Hepatocyte (in vitro differentiated cells): Measurements from ENCODE around the gene C4orf46. TPM values are rescaled to one million over a fixed set of nuclear protein-coding genes. Genes with fewer than 3 reads are reported as not detected.

Experiments
- DNase-seq: peaks from one replicate; pipeline ENCODE4 v3.0.0-alpha.2; 2016; ENCODE audit warnings: low spot score
- H2AFZ ChIP-seq: fragments of 200-600 bp; sonication (generic); 2 replicates; pipeline ENCODE4 v1.6.0; 2016; ENCODE audit warnings: antibody characterized with exemption, mild to moderate bottlenecking
- H3K27ac ChIP-seq: fragments of 200-600 bp; sonication (generic); 2 replicates; pipeline ENCODE4 v1.5.1; 2016; ENCODE audit warnings: mild to moderate bottlenecking
- H3K27me3 ChIP-seq: fragments of 200-600 bp; sonication (generic); 2 replicates; pipeline ENCODE4 v1.6.1; 2016
- H3K36me3 ChIP-seq: fragments of 200-600 bp; sonication (generic); replicated peaks from 2 replicates; pipeline ENCODE4 v1.5.1; 2016; ENCODE audit warnings: low read depth; ENCODE audit not compliant: insufficient read depth
- H3K4me1 ChIP-seq: fragments of 200-600 bp; sonication (generic); 2 replicates; pipeline ENCODE4 v1.5.1; 2016; ENCODE audit warnings: mild to moderate bottlenecking, moderate library complexity; ENCODE audit not compliant: insufficient read depth
- H3K4me2 ChIP-seq: fragments of 200-600 bp; sonication (generic); 2 replicates; pipeline ENCODE4 v1.6.0; 2016
- H3K4me3 ChIP-seq: fragments of 200-600 bp; sonication (generic); 2 replicates; pipeline ENCODE4 v1.5.1; 2016; ENCODE audit warnings: mild to moderate bottlenecking
- H3K79me2 ChIP-seq: fragments of 200-600 bp; sonication (generic); 2 replicates; pipeline ENCODE4 v1.6.0; 2017; ENCODE audit warnings: mild to moderate bottlenecking
- H3K9me2 ChIP-seq: fragments of 200-600 bp; sonication (generic); replicated peaks from 2 replicates; pipeline ENCODE4 v1.6.0; 2017; ENCODE audit warnings: mild to moderate bottlenecking; ENCODE audit not compliant: insufficient read depth
- H3K9me3 ChIP-seq: fragments of 200-600 bp; sonication (generic); 2 replicates; pipeline ENCODE4 v1.5.1; 2016; ENCODE audit warnings: low read depth, mild to moderate bottlenecking
- H4K20me1 ChIP-seq: fragments of 200-600 bp; sonication (generic); 2 replicates; pipeline ENCODE4 v1.6.0; 2016; ENCODE audit warnings: mild to moderate bottlenecking; ENCODE audit not compliant: insufficient read depth, poor library complexity, severe bottlenecking
- EZH2 ChIP-seq: fragments of 200-600 bp; sonication (generic); IDR thresholded peaks from 2 replicates; pipeline ENCODE4 v1.6.1; 2016; ENCODE audit warnings: antibody characterized with exemption, mild to moderate bottlenecking, borderline replicate concordance
- EZH2phosphoT487 ChIP-seq: fragments of 200-600 bp; sonication (generic); IDR thresholded peaks from one replicate; pipeline ENCODE4 v1.6.1; 2018; ENCODE audit warnings: antibody characterized with exemption, mild to moderate bottlenecking, low read depth, moderate library complexity; ENCODE audit not compliant: unreplicated experiment, severe bottlenecking
- WGBS: methylation state at CpG from one replicate; pipeline ENCODE4 v1.1.6; 2016; ENCODE audit warnings: low lambda C conversion rate; ENCODE audit errors: missing lambda C conversion rate; 5-methylcytosine and 5-hydroxymethylcytosine counted together
- polyA plus RNA-seq: library from polyadenylated mRNA; unstranded; fragments of >200 nt; fragmentation: Nextera tagmentation; extraction: Ambion mirVana; gene quantifications from 2 replicates; pipeline ENCODE4 v1.2.1, GENCODE V29; 2016
- total RNA-seq: library from RNA; depleted of rRNA; stranded (reverse); fragments of >200 nt; gene quantifications from 2 replicates; pipeline ENCODE4 v1.2.3, GENCODE V29; 2014
- TF ChIP-seq, protein P1 (sequence below): fragments of 200-600 bp; sonication (generic); IDR thresholded peaks from 2 replicates; pipeline ENCODE4 v1.5.1; 2016; ENCODE audit warnings: antibody characterized with exemption, mild to moderate bottlenecking; ENCODE audit not compliant: poor library complexity

The C4orf46 gene
- total and polyA plus RNA-seq, 2 experiments from 2014 or later: 9.5 to 18.3 TPM

DNA sequence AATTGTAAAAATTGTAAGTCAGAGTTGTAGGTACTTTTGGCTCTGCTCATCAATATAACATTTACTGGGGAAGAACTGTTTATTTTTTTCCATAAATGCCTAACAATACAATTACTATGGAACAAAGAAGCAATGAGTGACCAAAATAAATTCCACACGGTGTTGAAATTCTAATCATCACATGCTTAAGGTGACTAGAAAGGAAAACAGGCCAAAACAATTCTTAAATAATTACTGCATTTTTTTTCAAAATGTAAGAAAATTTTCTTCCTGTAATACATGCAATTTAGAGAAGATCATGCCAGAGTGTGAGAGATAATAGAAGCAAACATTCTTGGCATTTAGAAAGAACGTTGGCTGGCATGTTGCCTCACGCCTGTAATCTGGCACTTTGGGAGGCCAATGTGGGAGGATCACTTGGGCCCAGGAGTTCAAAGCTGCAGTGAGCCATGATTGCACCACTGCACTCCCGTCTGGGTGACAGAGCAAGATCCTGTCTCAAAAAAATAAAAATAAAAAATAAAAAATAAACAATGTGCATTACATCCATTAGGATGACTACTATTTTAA, 22.5 kb downstream of the C4orf46 start:
- DNase-seq: no peak
- TF ChIP-seq EZH2phosphoT487 (no peak), EZH2 (no peak)
- TF ChIP-seq, protein P1, sequence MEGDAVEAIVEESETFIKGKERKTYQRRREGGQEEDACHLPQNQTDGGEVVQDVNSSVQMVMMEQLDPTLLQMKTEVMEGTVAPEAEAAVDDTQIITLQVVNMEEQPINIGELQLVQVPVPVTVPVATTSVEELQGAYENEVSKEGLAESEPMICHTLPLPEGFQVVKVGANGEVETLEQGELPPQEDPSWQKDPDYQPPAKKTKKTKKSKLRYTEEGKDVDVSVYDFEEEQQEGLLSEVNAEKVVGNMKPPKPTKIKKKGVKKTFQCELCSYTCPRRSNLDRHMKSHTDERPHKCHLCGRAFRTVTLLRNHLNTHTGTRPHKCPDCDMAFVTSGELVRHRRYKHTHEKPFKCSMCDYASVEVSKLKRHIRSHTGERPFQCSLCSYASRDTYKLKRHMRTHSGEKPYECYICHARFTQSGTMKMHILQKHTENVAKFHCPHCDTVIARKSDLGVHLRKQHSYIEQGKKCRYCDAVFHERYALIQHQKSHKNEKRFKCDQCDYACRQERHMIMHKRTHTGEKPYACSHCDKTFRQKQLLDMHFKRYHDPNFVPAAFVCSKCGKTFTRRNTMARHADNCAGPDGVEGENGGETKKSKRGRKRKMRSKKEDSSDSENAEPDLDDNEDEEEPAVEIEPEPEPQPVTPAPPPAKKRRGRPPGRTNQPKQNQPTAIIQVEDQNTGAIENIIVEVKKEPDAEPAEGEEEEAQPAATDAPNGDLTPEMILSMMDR: no peak
- H3K4me2 ChIP-seq: no peak overlapping the region
- H2AFZ ChIP-seq: no peak overlapping the region
- no peaks in the 10 kb centered on the region for H3K27me3 ChIP-seq
- H3K4me1 ChIP-seq: no peaks in the 10 kb centered on the region
- no peak overlapping the region for H3K4me3 ChIP-seq
- no peaks in the 10 kb centered on the region for H3K79me2 ChIP-seq
- no peaks in the 10 kb centered on the region for H3K36me3 ChIP-seq
- H3K9me2 ChIP-seq: no peaks in the 10 kb centered on the region
- no peaks in the 10 kb centered on the region for H4K20me1 ChIP-seq
- WGBS: 73% methylated on average over 4 of the region's 4 CpGs
- no peaks in the 10 kb centered on the region for H3K9me3 ChIP-seq
- no peak overlapping the region for H3K27ac ChIP-seq

DNA sequence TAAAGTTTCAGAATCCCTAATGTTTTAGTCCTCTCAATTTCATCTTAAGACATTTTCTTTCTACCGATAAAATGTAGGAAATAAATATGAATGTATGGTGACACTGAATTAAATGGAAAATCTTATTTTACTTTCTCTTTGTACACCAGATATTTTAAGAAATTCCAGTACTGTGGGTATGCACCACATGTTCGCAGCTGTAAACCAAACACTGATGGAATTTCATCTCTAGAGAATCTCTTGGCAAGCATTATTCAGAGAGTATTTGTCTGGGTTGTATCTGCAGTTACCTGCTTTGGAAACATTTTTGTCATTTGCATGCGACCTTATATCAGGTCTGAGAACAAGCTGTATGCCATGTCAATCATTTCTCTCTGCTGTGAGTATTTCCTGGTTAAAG, 26.9 kb downstream of the C4orf46 start:
- WGBS: 82% methylated on average over 3 of the region's 3 CpGs
- Histone ChIP-seq H4K20me1 (no peaks in the 10 kb centered on the region), H3K4me1 (no peaks in the 10 kb centered on the region), H3K36me3 (no peaks in the 10 kb centered on the region), H3K4me3 (no peak overlapping the region), H3K27me3 (no peaks in the 10 kb centered on the region), H3K79me2 (no peaks in the 10 kb centered on the region), H3K27ac (no peak overlapping the region), H3K4me2 (no peak overlapping the region), H3K9me2 (no peaks in the 10 kb centered on the region), H2AFZ (no peak overlapping the region), H3K9me3 (no peaks in the 10 kb centered on the region)
- no peak for DNase-seq
- TF ChIP-seq EZH2phosphoT487 (no peak), EZH2 (no peak)
- TF ChIP-seq, protein P1: no peak

DNA sequence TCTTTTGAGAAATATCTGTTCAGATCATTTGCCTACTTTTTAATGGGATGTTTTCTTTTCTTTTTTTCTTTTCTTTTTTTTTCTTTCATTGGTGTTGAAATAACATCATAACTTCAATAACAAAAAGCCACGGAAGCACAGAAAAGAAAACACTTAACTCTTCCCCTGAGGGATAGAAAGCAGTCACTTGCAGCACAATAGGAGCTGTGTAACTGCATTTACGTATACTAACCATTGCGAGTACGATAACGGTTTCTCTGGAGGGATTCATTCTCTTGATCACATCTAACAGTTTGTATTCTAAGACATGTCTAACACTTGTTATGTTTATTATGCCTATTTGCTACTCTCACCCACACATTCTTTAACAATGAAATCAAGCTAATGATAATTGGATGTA, 27.3 kb downstream of the C4orf46 start:
- Histone ChIP-seq H2AFZ (no peak overlapping the region), H3K4me3 (no peak overlapping the region), H3K36me3 (no peaks in the 10 kb centered on the region), H4K20me1 (no peaks in the 10 kb centered on the region), H3K9me2 (no peaks in the 10 kb centered on the region), H3K4me1 (no peaks in the 10 kb centered on the region), H3K4me2 (no peak overlapping the region), H3K27me3 (no peaks in the 10 kb centered on the region), H3K27ac (no peak overlapping the region), H3K79me2 (no peaks in the 10 kb centered on the region), H3K9me3 (no peaks in the 10 kb centered on the region)
- TF ChIP-seq, protein P1: no peak
- TF ChIP-seq EZH2phosphoT487 (no peak), EZH2 (no peak)
- no peak for DNase-seq
- WGBS: 87% methylated on average over 5 of the region's 5 CpGs
